RWPE2 (cell line): ENCODE measurements around the gene CD82.

ENCODE experiments used
- ATAC-seq: fragments of 200-7000 bp; cut with Tn5 transposase; 3 replicates; pipeline ENCODE4 v1.9.1; 2021; ENCODE audit warnings: low read depth
- DNase-seq: peaks from one replicate; pipeline ENCODE4 v3.0.0-alpha.2; 2020; ENCODE audit warnings: low spot score
- H3K27ac ChIP-seq: fragments of 450-650 bp; 2 replicates; pipeline ENCODE4 v1.5.1; 2017; ENCODE audit warnings: mild to moderate bottlenecking; ENCODE audit not compliant: poor library complexity, severe bottlenecking
- H3K27me3 ChIP-seq: fragments of 250-450 bp; sonication (Bioruptor Pico); 2 replicates; pipeline ENCODE4 v1.5.1; 2021; ENCODE audit warnings: mild to moderate bottlenecking, moderate library complexity; ENCODE audit not compliant: insufficient read depth, poor library complexity, severe bottlenecking
- H3K36me3 ChIP-seq: fragments of 250-450 bp; sonication (Bioruptor Pico); 2 replicates; pipeline ENCODE4 v1.5.1; 2020; ENCODE audit warnings: low read depth, mild to moderate bottlenecking, moderate library complexity
- H3K4me1 ChIP-seq: fragments of 250-450 bp; sonication (Bioruptor Pico); 2 replicates; pipeline ENCODE4 v1.5.1; 2021; ENCODE audit warnings: mild to moderate bottlenecking, moderate library complexity; ENCODE audit not compliant: insufficient read depth, poor library complexity, severe bottlenecking
- H3K4me3 ChIP-seq: fragments of 250-450 bp; sonication (Bioruptor Pico); 2 replicates; pipeline ENCODE4 v1.5.1; 2021; ENCODE audit warnings: mild to moderate bottlenecking, moderate library complexity; ENCODE audit not compliant: severe bottlenecking
- H3K9me3 ChIP-seq: fragments of 250-450 bp; sonication (Bioruptor Pico); 2 replicates; pipeline ENCODE4 v1.5.1; 2021; ENCODE audit warnings: mild to moderate bottlenecking, moderate library complexity; ENCODE audit not compliant: severe bottlenecking
- CTCF ChIP-seq: fragments of 450-650 bp; IDR thresholded peaks from one replicate; pipeline ENCODE4 v1.5.1; 2017; ENCODE audit warnings: mild to moderate bottlenecking, moderate library complexity; ENCODE audit not compliant: poor library complexity, severe bottlenecking

CD82 gene

GRCh38 chr11:44529895-44530412 is 35.5 kb upstream of the CD82 start:
- no peak overlapping the region for H3K4me3 ChIP-seq
- no peak for DNase-seq
- no peak for TF ChIP-seq CTCF
- no peaks in the 10 kb centered on the region for H3K27me3 ChIP-seq
- no peaks in the 10 kb centered on the region for H3K9me3 ChIP-seq
- no peak overlapping the region for H3K27ac ChIP-seq
- no peaks in the 10 kb centered on the region for H3K4me1 ChIP-seq
- H3K36me3 ChIP-seq = no peaks in the 10 kb centered on the region
- ATAC-seq = no peak

DNA sequence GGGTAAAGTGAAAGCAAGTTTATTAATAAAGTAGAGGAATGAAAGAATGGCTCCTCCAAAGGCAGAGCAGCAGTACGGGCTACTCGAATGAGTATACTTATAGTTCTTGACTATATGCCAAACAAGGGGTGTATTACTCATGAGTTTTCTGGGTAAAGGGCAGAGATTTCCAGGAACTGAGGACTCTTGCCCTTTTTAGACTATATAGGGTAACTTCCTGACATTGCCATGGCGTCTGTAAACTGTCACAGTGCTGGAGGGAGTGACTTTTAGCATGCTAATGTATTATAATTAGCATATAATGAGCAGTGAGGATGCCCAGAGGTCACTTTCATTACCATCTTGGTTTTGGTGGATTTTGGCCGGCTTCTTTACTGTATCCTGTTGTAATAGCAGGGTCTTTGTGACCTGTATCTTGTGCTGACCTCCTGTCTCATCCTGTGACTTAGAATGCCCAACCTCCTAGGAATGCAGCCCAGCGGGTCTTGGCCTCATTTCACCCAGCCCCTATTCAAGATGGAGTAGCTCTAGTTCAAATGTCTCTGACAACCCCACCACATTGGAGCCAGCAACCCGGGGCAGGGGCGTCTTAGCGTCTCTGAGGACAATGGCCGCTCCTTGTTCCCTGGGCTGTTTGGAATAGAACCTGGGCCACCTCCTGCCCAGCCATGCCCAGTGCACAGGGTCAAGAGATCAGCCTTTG is 34.9 kb upstream of the CD82 start:
- no peak for TF ChIP-seq CTCF
- ATAC-seq (peak; percentile 54; the same call in 2 of the 3 replicates), DNase-seq (no peak)
- Histone ChIP-seq H3K27ac (no peak overlapping the region), H3K4me1 (no peaks in the 10 kb centered on the region), H3K9me3 (no peaks in the 10 kb centered on the region), H3K27me3 (no peaks in the 10 kb centered on the region), H3K4me3 (no peak overlapping the region), H3K36me3 (no peaks in the 10 kb centered on the region)

- no peaks in the 10 kb centered on the region for H3K27me3 ChIP-seq
- TF ChIP-seq CTCF = no peak
- DNase-seq = no peak
- no peak overlapping the region for H3K4me3 ChIP-seq
- no peaks in the 10 kb centered on the region for H3K4me1 ChIP-seq
- H3K36me3 ChIP-seq = no peaks in the 10 kb centered on the region
- H3K27ac ChIP-seq = no peak overlapping the region
- no peaks in the 10 kb centered on the region for H3K9me3 ChIP-seq
- no peak for ATAC-seq
Observed at GRCh38 chr11:44531116-44531504, 34.4 kb upstream of the CD82 start.

DNA sequence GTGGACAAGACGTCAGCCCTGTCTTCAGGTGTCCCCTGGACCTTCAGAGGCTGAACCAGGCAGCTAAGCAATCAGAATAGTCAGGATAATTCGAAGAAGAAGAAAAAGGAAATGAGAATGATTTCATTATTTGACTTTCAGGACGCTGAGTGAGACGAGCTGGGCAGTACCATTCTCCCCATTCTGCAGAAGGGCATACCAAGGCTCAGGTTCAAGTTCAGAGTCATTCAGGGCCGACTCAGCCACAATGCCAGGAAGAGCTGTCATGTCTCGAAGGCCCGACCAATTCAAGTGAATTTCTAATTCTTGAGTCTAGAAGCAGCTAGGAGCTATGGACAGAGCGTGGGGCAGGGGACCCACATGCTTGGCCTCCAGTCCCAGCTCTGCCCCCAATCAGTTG is 33.8 kb upstream of the CD82 start:
- no peaks in the 10 kb centered on the region for H3K9me3 ChIP-seq
- H3K4me3 ChIP-seq = no peak overlapping the region
- TF ChIP-seq CTCF = no peak
- H3K36me3 ChIP-seq = no peaks in the 10 kb centered on the region
- no peaks in the 10 kb centered on the region for H3K27me3 ChIP-seq
- ATAC-seq = no peak
- DNase-seq = no peak
- H3K4me1 ChIP-seq = no peaks in the 10 kb centered on the region
- no peak overlapping the region for H3K27ac ChIP-seq

DNA sequence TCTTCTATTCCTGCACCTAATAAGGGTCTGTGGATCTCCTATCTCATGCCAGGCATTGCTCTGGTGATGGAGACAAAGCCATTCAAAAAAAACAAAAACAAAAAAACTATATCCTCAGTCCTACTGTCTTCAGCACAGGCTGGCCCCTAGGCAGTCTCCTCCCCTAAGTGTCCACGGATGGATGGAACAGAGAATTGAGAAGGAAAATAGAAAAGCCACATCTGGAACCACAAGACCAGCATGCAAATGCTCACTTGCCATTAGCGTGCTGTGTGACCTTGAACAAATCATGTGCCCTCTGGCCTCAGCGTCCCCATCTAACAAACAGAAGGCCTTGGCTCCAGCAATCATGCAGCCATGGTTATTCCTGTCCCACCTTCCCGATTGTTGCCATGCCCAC is 32.7 kb upstream of the CD82 start:
- DNase-seq (no peak), ATAC-seq (no peak)
- Histone ChIP-seq H3K4me3 (no peak overlapping the region), H3K36me3 (no peaks in the 10 kb centered on the region), H3K4me1 (no peaks in the 10 kb centered on the region), H3K27ac (no peak overlapping the region), H3K9me3 (no peaks in the 10 kb centered on the region), H3K27me3 (no peaks in the 10 kb centered on the region)
- no peak for TF ChIP-seq CTCF
